ENCODE results near the gene SEMA6B. TPM values are rescaled to one million over a fixed set of nuclear protein-coding genes. Genes with fewer than 3 reads are reported as not detected.

The SEMA6B gene
- total RNA-seq, 1 experiment from 2014 or later, result 5.7 TPM

DNA sequence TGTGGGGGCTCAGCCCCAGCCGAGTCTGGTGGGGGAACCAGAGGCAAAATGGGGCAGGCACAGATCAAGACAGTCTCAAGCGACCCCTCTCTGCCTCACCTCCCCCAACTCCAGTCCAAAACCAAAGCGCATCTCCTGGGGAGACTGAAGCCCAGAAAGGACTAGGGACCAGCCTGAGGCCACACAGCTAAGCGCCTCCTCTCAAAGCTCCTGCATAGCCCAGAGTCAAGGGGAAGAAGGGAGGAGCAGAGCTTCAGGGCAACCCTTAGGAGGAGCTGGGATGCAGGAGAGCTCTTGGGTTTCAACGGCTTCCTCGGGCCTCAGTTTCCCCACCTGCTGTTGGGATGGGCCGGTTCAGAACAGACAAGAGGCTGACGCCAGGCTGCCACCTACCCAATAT is 19.9 kb upstream of the SEMA6B start:
- TF ChIP-seq POLR2AphosphoS5 (IDR thresholded peaks at IDR 0.05; ENCODE audit: low read depth, low read length), result no peak
- TF ChIP-seq, protein P1, sequence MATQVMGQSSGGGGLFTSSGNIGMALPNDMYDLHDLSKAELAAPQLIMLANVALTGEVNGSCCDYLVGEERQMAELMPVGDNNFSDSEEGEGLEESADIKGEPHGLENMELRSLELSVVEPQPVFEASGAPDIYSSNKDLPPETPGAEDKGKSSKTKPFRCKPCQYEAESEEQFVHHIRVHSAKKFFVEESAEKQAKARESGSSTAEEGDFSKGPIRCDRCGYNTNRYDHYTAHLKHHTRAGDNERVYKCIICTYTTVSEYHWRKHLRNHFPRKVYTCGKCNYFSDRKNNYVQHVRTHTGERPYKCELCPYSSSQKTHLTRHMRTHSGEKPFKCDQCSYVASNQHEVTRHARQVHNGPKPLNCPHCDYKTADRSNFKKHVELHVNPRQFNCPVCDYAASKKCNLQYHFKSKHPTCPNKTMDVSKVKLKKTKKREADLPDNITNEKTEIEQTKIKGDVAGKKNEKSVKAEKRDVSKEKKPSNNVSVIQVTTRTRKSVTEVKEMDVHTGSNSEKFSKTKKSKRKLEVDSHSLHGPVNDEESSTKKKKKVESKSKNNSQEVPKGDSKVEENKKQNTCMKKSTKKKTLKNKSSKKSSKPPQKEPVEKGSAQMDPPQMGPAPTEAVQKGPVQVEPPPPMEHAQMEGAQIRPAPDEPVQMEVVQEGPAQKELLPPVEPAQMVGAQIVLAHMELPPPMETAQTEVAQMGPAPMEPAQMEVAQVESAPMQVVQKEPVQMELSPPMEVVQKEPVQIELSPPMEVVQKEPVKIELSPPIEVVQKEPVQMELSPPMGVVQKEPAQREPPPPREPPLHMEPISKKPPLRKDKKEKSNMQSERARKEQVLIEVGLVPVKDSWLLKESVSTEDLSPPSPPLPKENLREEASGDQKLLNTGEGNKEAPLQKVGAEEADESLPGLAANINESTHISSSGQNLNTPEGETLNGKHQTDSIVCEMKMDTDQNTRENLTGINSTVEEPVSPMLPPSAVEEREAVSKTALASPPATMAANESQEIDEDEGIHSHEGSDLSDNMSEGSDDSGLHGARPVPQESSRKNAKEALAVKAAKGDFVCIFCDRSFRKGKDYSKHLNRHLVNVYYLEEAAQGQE (IDR thresholded peaks at IDR 0.05; ENCODE audit: insufficient read depth in 1 of 2, low read depth in 2 of 2, low read length in 1 of 2), result no peak
- no peak for TF ChIP-seq TCF7L2 (IDR thresholded peaks at IDR 0.05; ENCODE audit: low read depth, low read length)
- TF ChIP-seq, protein P2, sequence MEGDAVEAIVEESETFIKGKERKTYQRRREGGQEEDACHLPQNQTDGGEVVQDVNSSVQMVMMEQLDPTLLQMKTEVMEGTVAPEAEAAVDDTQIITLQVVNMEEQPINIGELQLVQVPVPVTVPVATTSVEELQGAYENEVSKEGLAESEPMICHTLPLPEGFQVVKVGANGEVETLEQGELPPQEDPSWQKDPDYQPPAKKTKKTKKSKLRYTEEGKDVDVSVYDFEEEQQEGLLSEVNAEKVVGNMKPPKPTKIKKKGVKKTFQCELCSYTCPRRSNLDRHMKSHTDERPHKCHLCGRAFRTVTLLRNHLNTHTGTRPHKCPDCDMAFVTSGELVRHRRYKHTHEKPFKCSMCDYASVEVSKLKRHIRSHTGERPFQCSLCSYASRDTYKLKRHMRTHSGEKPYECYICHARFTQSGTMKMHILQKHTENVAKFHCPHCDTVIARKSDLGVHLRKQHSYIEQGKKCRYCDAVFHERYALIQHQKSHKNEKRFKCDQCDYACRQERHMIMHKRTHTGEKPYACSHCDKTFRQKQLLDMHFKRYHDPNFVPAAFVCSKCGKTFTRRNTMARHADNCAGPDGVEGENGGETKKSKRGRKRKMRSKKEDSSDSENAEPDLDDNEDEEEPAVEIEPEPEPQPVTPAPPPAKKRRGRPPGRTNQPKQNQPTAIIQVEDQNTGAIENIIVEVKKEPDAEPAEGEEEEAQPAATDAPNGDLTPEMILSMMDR (IDR thresholded peaks at IDR 0.05), result no peak
- TF ChIP-seq SIN3A (IDR thresholded peaks at IDR 0.05; ENCODE audit: borderline replicate concordance, insufficient read depth, low read depth, low read length), result no peak
- ChIA-PET POLR2A (no interaction called here), CTCF (no interaction called here)
- Histone ChIP-seq H3K9me3 (ENCODE audit: control insufficient read depth, insufficient read depth, low read depth, low read length) (no peaks in the 10 kb centered on the region), H3K36me3 (ENCODE audit: control insufficient read depth, insufficient read depth, low read length) (no peaks in the 10 kb centered on the region; the same call in 1 of the 2 replicates), H3K27ac (ENCODE audit: low read length) (no peak overlapping the region), H3K4me3 (ENCODE audit: low read depth in 2 of 2, low read length in 2 of 2) (no peak overlapping the region), H3K27me3 (ENCODE audit: control insufficient read depth, insufficient read depth, low read length) (no peaks in the 10 kb centered on the region), H3K4me1 (ENCODE audit: control insufficient read depth, insufficient read depth, low read length) (peaks cover 14% of the 10 kb centered on the region)
- BruUV-seq (replicated peaks), result no TSS peak
- ATAC-seq (no peak), DNase-seq (ENCODE audit: low read depth, low spot score) (no peak)
- in situ Hi-C loops (cut with HindIII; ENCODE audit: low pct_unique_long_range_greater_than_20kb, low sequenced_read_pairs), result no loop called here
- intact Hi-C loops (cut with micrococcal nuclease; ENCODE audit: unreplicated experiment), result loop anchor here (5.0 kb wide), 1 partner anchor 58 kb away; the partner anchor contains the start of gene TNFAIP8L1

DNA sequence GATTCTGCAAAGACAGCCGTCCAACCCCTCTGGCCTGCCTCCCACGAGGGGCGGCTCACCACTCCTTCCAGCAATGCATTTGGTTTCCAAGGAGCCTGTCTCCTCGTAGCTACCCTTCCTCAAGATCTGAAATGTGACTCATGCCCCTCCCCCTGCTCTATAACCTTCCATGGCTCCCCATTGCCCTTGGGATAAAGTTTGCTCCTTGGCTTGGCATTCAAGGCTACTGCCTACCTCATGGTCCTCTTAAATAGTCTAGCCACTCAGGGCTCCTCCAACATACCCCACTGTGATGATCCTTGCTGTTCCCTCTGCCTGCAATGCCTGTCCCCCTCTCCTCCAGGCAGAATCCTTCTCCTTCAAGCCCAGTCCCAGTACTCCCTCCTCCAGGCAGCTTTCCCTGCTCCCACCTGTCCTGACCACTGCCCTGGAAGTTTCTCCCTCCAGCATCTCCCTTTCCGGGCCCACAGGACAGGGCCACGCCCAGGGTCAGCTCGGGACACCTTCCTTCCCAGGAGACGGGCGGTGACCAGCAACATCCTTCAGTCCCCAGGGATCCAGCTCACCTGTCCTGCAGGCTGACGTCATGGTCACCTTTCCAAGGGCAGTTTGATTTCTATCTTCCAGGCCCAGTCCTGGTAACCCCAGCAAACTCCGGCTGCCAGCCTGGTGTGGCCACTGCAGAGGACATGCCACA is 19.2 kb upstream of the SEMA6B start:
- in situ Hi-C loops (cut with HindIII; ENCODE audit: low pct_unique_long_range_greater_than_20kb, low sequenced_read_pairs) (no loop called here), intact Hi-C loops (cut with micrococcal nuclease; ENCODE audit: unreplicated experiment) (loop anchor here (5.0 kb wide), 1 partner anchor 59 kb away; the partner anchor contains the start of gene TNFAIP8L1)
- no peak overlapping the region for H3K4me3 ChIP-seq (ENCODE audit: low read depth in 2 of 2, low read length in 2 of 2)
- H3K9me3 ChIP-seq (ENCODE audit: control insufficient read depth, insufficient read depth, low read depth, low read length), result no peaks in the 10 kb centered on the region
- H3K27ac ChIP-seq (ENCODE audit: low read length), result no peak overlapping the region
- no TSS peak for BruUV-seq (replicated peaks)
- H3K27me3 ChIP-seq (ENCODE audit: control insufficient read depth, insufficient read depth, low read length), result no peaks in the 10 kb centered on the region
- H3K36me3 ChIP-seq (ENCODE audit: control insufficient read depth, insufficient read depth, low read length), result no peaks in the 10 kb centered on the region; the same call in 1 of the 2 replicates
- ChIA-PET CTCF (interaction anchor here (1.2 kb wide), 1 partner anchor 11 kb away, joined by 4 read pairs; no protein-coding TSS in a partner anchor), POLR2A (no interaction called here)
- DNase-seq (ENCODE audit: low read depth, low spot score) (no peak), ATAC-seq (no peak)
- no peak for TF ChIP-seq POLR2AphosphoS5 (IDR thresholded peaks at IDR 0.05; ENCODE audit: low read depth, low read length)
- TF ChIP-seq, protein P2 (IDR thresholded peaks at IDR 0.05), result no peak
- TF ChIP-seq TCF7L2 (IDR thresholded peaks at IDR 0.05; ENCODE audit: low read depth, low read length), result no peak
- TF ChIP-seq, protein P1 (IDR thresholded peaks at IDR 0.05; ENCODE audit: insufficient read depth in 1 of 2, low read depth in 2 of 2, low read length in 1 of 2), result no peak
- TF ChIP-seq SIN3A (IDR thresholded peaks at IDR 0.05; ENCODE audit: borderline replicate concordance, insufficient read depth, low read depth, low read length), result no peak
- H3K4me1 ChIP-seq (ENCODE audit: control insufficient read depth, insufficient read depth, low read length), result peaks cover 14% of the 10 kb centered on the region

Data from Panc1 (cell line).